NOMO-1 treated with dmso at 0.1 percent for 144 hours (cell line): ENCODE measurements around the gene COG2.
"Not testable (repeated sequence)": the region's sequence is repeated elsewhere in the genome, so short reads cannot be mapped to it uniquely, and the experiment has no call there.

Source experiments
- DNase-seq: peaks from one replicate; lab custom pipeline; 2025; ENCODE audit not compliant: unreplicated experiment; lab: John Stamatoyannopoulos, UW

The COG2 gene

GRCh38 chr1:230674581-230674980 lies 32.3 kb downstream of the COG2 start:
- no peak for DNase-seq

- no peak for DNase-seq
Observed at GRCh38 chr1:230677200-230677599, 34.9 kb downstream of the COG2 start.

- no peak for DNase-seq
Observed at GRCh38 chr1:230679192-230679591, 36.9 kb downstream of the COG2 start.

- DNase-seq: no peak
Observed at GRCh38 chr1:230679825-230680224, 37.5 kb downstream of the COG2 start.

- DNase-seq: no peak
Observed at GRCh38 chr1:230680300-230681025, 38.2 kb downstream of the COG2 start.

- DNase-seq: no peak
Observed at GRCh38 chr1:230681599-230681998, 39.3 kb downstream of the COG2 start.

- DNase-seq: no peak
Observed at GRCh38 chr1:230682274-230682673, 40.0 kb downstream of the COG2 start.

- no peak for DNase-seq
Observed at GRCh38 chr1:230682882-230683610, 40.8 kb downstream of the COG2 start.

GRCh38 chr1:230684146-230684545 lies 41.9 kb downstream of the COG2 start:
- DNase-seq: no peak

- DNase-seq: no peak
Observed at GRCh38 chr1:230684998-230685397, 42.7 kb downstream of the COG2 start.

- no peak for DNase-seq
Observed at GRCh38 chr1:230686747-230687146, 44.5 kb downstream of the COG2 start.

GRCh38 chr1:230690101-230690500 lies 47.8 kb downstream of the COG2 start:
- no peak for DNase-seq

- no peak for DNase-seq
Observed at GRCh38 chr1:230691615-230692014, 49.3 kb downstream of the COG2 start.

- DNase-seq: no peak
Observed at GRCh38 chr1:230693221-230693620, 50.9 kb downstream of the COG2 start.

- no peak for DNase-seq
Observed at GRCh38 chr1:230693777-230694176, 51.5 kb downstream of the COG2 start.

- DNase-seq: no peak
Observed at GRCh38 chr1:230694464-230694863, 52.2 kb downstream of the COG2 start.

- DNase-seq: no peak
Observed at GRCh38 chr1:230694991-230695390, 52.7 kb downstream of the COG2 start.

GRCh38 chr1:230696218-230696617 lies 53.9 kb downstream of the COG2 start:
- no peak for DNase-seq

GRCh38 chr1:230696722-230697437 lies 54.6 kb downstream of the COG2 start:
- no peak for DNase-seq

- no peak for DNase-seq
Observed at GRCh38 chr1:230698130-230698529, 55.8 kb downstream of the COG2 start.

GRCh38 chr1:230698964-230699363 lies 56.7 kb downstream of the COG2 start:
- DNase-seq: not testable (repeated sequence)

- DNase-seq: no peak
Observed at GRCh38 chr1:230699716-230700115, 57.4 kb downstream of the COG2 start.
